Measurements from ENCODE around the gene AKAP10.
"Not testable (repeated sequence)": the region's sequence is repeated elsewhere in the genome, so short reads cannot be mapped to it uniquely, and the experiment has no call there.

DNA sequence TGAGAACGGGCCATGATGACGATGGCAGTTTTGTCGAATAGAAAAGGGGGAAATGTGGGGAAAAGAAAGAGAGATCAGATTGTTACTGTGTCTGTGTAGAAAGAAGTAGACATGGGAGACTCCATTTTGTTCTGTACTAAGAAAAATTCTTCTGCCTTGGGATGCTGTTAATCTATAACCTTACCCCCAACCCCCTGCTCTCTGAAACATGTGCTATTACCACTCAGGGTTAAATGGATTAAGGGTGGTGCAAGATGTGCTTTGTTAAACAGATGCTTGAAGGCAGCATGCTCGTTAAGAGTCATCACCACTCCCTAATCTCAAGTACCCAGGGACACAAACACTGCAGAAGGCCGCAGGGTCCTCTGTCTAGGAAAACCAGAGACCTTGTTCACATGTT is 26.2 kb downstream of the AKAP10 start:
- not testable (repeated sequence) for TF ChIP-seq EZH2 (IDR thresholded peaks at IDR 0.05; ENCODE audit: insufficient read depth, low read length); CTCF (IDR thresholded peaks at IDR 0.05; ENCODE audit: insufficient read depth, low read depth, low read length)
